GM21515 (cell line): ENCODE data around the gene GNAS.
"Not testable (repeated sequence)": the region's sequence is repeated elsewhere in the genome, so short reads cannot be mapped to it uniquely, and the experiment has no call there.

Experiments used
- ATAC-seq: cut with Tn5 transposase; IDR thresholded peaks from one replicate; pipeline ENCODE4 v1.9.1; 2021; ENCODE audit not compliant: unreplicated experiment

GNAS gene

GRCh38 chr20:58922036-58922435 is 69.5 kb downstream of the GNAS start:
- no peak for ATAC-seq

- no peak for ATAC-seq
Observed at GRCh38 chr20:58923117-58923712, 70.7 kb downstream of the GNAS start.

GRCh38 chr20:58926802-58927489 is 74.4 kb downstream of the GNAS start:
- ATAC-seq = no peak

- no peak for ATAC-seq
Observed at GRCh38 chr20:58927490-58928061, 75.1 kb downstream of the GNAS start.

- ATAC-seq = no peak
Observed at GRCh38 chr20:58930496-58930895, 78.0 kb downstream of the GNAS start.

- no peak for ATAC-seq
Observed at GRCh38 chr20:58932170-58932569, 79.7 kb downstream of the GNAS start.

- no peak for ATAC-seq
Observed at GRCh38 chr20:58938078-58938477, 85.6 kb downstream of the GNAS start.

GRCh38 chr20:58938541-58938940 is 86.0 kb downstream of the GNAS start:
- ATAC-seq = no peak

GRCh38 chr20:58941471-58941870 is 89.0 kb downstream of the GNAS start:
- no peak for ATAC-seq

GRCh38 chr20:58942549-58942948 is 90.0 kb downstream of the GNAS start:
- no peak for ATAC-seq

- ATAC-seq = no peak
Observed at GRCh38 chr20:58944610-58945009, 92.1 kb downstream of the GNAS start.

- no peak for ATAC-seq
Observed at GRCh38 chr20:58945965-58946631, 93.6 kb downstream of the GNAS start.

- ATAC-seq = not testable (repeated sequence)
Observed at GRCh38 chr20:58947797-58948388, 95.4 kb downstream of the GNAS start.

GRCh38 chr20:58950603-58951002 is 98.1 kb downstream of the GNAS start:
- ATAC-seq = no peak

- ATAC-seq = no peak
Observed at GRCh38 chr20:58953050-58953449, 100.5 kb downstream of the GNAS start.

- no peak for ATAC-seq
Observed at GRCh38 chr20:58956078-58956477, 103.6 kb downstream of the GNAS start.

GRCh38 chr20:58959652-58960051 is 107.1 kb downstream of the GNAS start:
- no peak for ATAC-seq
